GM18507 (cell line): ENCODE measurements around the gene MAP3K15.
A peak's percentile ranks its signal among the peaks of the same experiment; 100 is the strongest.
"Not testable (repeated sequence)": the region's sequence is repeated elsewhere in the genome, so short reads cannot be mapped to it uniquely, and the experiment has no call there.

Source experiments
- DNase-seq: peaks from one replicate; pipeline ENCODE4 v3.0.0; 2011; ENCODE audit warnings: low read depth; ENCODE audit not compliant: insufficient read length; ENCODE audit errors: extremely low spot score
- FAIRE-seq: peaks from 2 replicates; lab custom pipeline; 2011; peaks lifted over from hg19 to GRCh38; lab: Jason Lieb, UNC

MAP3K15 gene

GRCh38 chrX:19445772-19446171 is 69.5 kb downstream of the MAP3K15 start:
- FAIRE-seq, DNase-seq: not testable (repeated sequence)

- FAIRE-seq (no peak), DNase-seq (no peak)
Measured at GRCh38 chrX:19443869-19444526, 71.3 kb downstream of the MAP3K15 start.

GRCh38 chrX:19440713-19441112 is 74.6 kb downstream of the MAP3K15 start:
- FAIRE-seq: no peak

GRCh38 chrX:19422661-19423060 is 92.6 kb downstream of the MAP3K15 start:
- not testable (repeated sequence) for FAIRE-seq

More at GRCh38 chrX:19440713-19441112, 74.6 kb downstream of the MAP3K15 start:
- no peak for DNase-seq

GRCh38 chrX:19410259-19410658 is 105.0 kb downstream of the MAP3K15 start:
- FAIRE-seq (no peak), DNase-seq (no peak)

More at GRCh38 chrX:19422661-19423060, 92.6 kb downstream of the MAP3K15 start:
- DNase-seq: not testable (repeated sequence)

DNA sequence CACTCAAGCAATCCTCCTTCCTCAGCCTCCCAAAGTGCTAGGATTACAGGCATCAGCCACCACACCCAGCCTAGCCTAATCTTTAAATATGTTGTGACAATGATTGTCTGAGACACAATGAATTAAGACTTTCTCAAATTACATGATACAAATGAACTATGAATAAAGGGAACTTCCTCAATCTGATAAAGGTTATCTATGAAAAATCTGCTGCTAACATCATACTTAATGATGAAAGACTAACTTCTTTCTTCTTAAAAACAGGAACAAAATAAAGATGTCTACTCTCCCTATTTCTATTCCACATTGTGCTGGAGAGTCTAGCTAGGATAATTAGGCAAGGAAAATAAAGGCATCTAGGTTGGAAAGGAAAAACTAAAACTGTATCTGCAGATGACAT is 111.6 kb downstream of the MAP3K15 start:
- DNase-seq (no peak), FAIRE-seq (no peak)

- DNase-seq: no peak
- FAIRE-seq: no peak
Measured at GRCh38 chrX:19392703-19393102, 122.6 kb downstream of the MAP3K15 start.

DNA sequence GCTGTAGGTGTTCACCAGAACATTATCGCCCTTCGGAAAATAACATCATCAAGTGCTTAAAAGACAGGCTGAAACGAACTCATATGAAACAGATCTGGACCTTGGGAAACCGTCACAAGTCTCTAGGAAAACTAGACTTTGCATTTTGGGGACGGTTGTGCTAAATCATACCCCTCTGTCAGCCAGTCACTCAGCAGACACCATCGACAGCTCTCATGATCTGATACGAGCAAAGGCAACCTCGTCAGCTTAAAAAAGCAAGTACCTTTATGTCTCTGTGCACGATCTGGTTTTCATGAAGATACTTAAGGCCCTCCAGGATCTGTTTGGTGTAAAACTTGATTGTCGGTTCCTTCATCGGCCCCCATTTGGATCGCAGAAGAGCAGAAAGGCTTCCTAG is 123.2 kb downstream of the MAP3K15 start:
- DNase-seq: no peak
- no peak for FAIRE-seq

- no peak for FAIRE-seq
- no peak for DNase-seq
Measured at GRCh38 chrX:19389227-19389845, 126.0 kb downstream of the MAP3K15 start.

- DNase-seq (no peak), FAIRE-seq (no peak)
Measured at GRCh38 chrX:19388741-19389140, 126.6 kb downstream of the MAP3K15 start.

DNA sequence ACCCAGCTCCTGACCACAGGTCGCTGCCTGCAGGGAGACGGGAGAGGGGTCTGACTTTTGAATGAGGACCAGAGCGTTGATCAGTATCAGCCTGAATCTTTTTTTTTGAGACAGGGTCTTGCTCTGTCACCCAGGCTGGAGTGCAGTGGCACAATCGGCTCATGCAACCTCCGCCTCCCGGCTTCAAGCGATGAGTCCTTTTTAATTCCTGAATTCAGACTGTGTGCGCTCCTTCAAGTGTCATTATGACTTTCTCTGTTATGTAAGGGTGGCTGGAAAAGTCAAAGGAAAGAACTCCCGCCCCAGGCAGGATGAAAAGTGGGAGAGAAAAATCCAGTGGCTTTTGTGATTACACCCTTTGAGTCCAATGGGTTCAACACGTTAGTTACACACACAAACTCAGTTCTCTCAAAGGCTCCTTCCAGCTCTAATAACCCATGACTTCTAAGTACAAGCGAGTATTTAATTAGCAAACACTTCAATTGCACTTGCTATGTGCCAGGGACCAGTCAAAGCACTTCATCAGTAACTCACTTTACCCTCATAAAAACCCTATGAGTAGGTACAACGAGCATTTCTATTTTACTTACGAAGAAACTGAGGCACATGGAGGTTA is 127.1 kb downstream of the MAP3K15 start:
- DNase-seq (no peak), FAIRE-seq (no peak)

GRCh38 chrX:19386679-19387078 is 128.6 kb downstream of the MAP3K15 start:
- FAIRE-seq: no peak
- no peak for DNase-seq

DNA sequence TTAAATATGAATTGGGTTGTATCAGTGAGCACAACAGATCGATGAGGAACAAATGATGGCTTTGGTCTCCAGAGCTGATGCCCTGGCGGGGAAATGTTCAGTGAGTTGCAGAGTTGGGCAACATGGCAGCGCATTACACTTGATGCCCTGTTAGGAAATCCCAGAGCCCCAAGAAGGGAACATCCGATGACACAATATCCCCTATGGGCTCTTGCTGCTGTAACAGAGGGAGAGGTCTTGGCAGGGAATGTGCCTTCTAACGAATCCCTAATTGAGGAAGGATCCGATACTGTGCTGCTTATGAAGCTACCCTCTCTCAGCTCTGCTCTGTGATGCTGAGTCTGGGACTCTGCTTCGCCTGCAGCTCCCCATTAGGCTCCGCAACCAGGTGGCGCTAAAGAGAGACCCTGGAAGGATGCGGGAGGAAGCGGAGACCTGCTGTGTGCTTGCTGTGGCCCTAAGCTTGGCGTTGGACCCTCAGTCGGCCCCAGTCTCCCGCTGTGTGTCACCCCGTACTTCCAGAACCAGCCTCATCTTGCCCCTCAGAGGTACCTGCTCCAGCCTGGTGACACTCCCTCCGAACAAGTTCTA is 132.7 kb downstream of the MAP3K15 start:
- FAIRE-seq: peak; percentile 94

GRCh38 chrX:19381326-19381725 is 134.0 kb downstream of the MAP3K15 start:
- FAIRE-seq (no peak), DNase-seq (no peak)

More for the DNA sequence above, 132.7 kb downstream of the MAP3K15 start:
- DNase-seq: peak; percentile 15

GRCh38 chrX:19377799-19378198 is 137.5 kb downstream of the MAP3K15 start:
- FAIRE-seq (no peak), DNase-seq (no peak)

- FAIRE-seq: no peak
- DNase-seq: no peak
Measured at GRCh38 chrX:19375546-19375945, 139.8 kb downstream of the MAP3K15 start.

DNA sequence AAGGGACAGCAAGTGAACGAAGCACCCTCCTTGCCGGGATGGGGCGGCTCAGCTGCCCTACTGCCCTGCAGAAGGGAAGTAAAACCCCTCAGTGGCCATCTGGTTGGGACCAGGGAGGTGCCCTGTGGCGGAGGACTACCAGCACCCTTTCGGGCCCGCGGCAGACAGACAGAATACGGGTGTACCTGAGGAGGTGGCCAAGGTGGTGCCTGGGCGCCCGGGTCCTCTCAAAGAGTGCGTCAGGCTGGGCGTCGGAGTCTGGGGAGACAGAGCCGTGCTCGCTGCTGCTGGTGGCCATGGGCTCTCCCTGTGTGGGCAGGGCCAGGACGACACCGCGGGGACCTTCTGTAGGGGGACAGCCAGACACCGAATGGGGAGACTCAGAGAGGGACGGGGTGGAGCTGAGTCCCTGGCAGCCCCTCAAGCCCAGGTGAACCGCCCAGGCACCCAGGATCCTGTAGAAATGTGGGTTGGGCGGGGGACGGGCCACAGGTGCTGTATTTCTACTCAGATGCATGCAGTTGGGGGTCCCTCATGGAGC is 141.9 kb downstream of the MAP3K15 start:
- DNase-seq (no peak), FAIRE-seq (no peak)

- DNase-seq (no peak), FAIRE-seq (no peak)
Measured at GRCh38 chrX:19372547-19373331, 142.6 kb downstream of the MAP3K15 start.

GRCh38 chrX:19372170-19372546 is 143.2 kb downstream of the MAP3K15 start:
- FAIRE-seq: peak; percentile 91
- DNase-seq: peak; percentile 28
